Parathyroid adenoma (tissue), 2 donors: ENCODE results near the gene PLCG2.

ENCODE experiments used
- H2AFZ ChIP-seq: fragments of 300-600 bp; sonication (generic); one replicate; pipeline ENCODE4 v1.7.0; 2017; ENCODE audit warnings: antibody characterized with exemption, mild to moderate bottlenecking
- H3K27ac ChIP-seq: fragments of 300-600 bp; sonication (generic); one replicate; pipeline ENCODE4 v1.7.0; 2017
- H3K27me3 ChIP-seq: fragments of 300-600 bp; sonication (generic); one replicate; pipeline ENCODE4 v1.7.0; 2017; ENCODE audit warnings: low read length; ENCODE audit not compliant: control insufficient read depth, insufficient read depth
- H3K36me3 ChIP-seq: fragments of 300-600 bp; sonication (generic); one replicate; pipeline ENCODE4 v1.7.0; 2017; ENCODE audit warnings: low read length; ENCODE audit not compliant: control insufficient read depth, insufficient read depth
- H3K4me1 ChIP-seq: fragments of 300-600 bp; sonication (generic); one replicate; pipeline ENCODE4 v1.7.0; 2017; ENCODE audit warnings: control low read depth
- H3K4me2 ChIP-seq: fragments of 300-600 bp; sonication (generic); one replicate; pipeline ENCODE4 v1.7.0; 2017; ENCODE audit warnings: low read length
- H3K4me3 ChIP-seq: fragments of 300-600 bp; sonication (generic); one replicate; pipeline ENCODE4 v1.7.0; 2017; ENCODE audit warnings: low read depth, low read length
- H3K79me2 ChIP-seq: fragments of 300-600 bp; sonication (generic); one replicate; pipeline ENCODE4 v1.7.0; 2017; ENCODE audit warnings: control low read depth
- H3K9ac ChIP-seq: fragments of 300-600 bp; sonication (generic); one replicate; pipeline ENCODE4 v1.7.0; 2017; ENCODE audit warnings: mild to moderate bottlenecking
- H3K9me3 ChIP-seq: fragments of 300-600 bp; sonication (generic); one replicate; pipeline ENCODE4 v1.7.0; 2017; ENCODE audit warnings: low read length; ENCODE audit not compliant: control insufficient read depth
- CTCF ChIP-seq: fragments of 300-600 bp; sonication (generic); IDR thresholded peaks from one replicate; pipeline ENCODE4 v1.7.0; 2017; ENCODE audit warnings: antibody characterized with exemption, mild to moderate bottlenecking
- donor health status: primary hyperparathyroidism.

Gene PLCG2

GRCh38 chr16:81841722-81842121, 62.6 kb downstream of the PLCG2 start:
- Histone ChIP-seq H2AFZ (no peak overlapping the region), H3K9me3 (no peaks in the 10 kb centered on the region), H3K4me3 (no peak overlapping the region), H3K9ac (no peak overlapping the region), H3K79me2 (no peaks in the 10 kb centered on the region), H3K27ac (no peak overlapping the region), H3K4me2 (no peak overlapping the region), H3K27me3 (no peaks in the 10 kb centered on the region), H3K4me1 (no peaks in the 10 kb centered on the region), H3K36me3 (no peaks in the 10 kb centered on the region)
- no peak for TF ChIP-seq CTCF

- Histone ChIP-seq H3K27ac (no peak overlapping the region), H3K9me3 (no peaks in the 10 kb centered on the region), H3K9ac (no peak overlapping the region), H2AFZ (no peak overlapping the region), H3K79me2 (no peaks in the 10 kb centered on the region), H3K4me3 (no peak overlapping the region), H3K27me3 (no peaks in the 10 kb centered on the region), H3K4me1 (no peaks in the 10 kb centered on the region), H3K36me3 (no peaks in the 10 kb centered on the region), H3K4me2 (no peak overlapping the region)
- TF ChIP-seq CTCF, result no peak
Measured at GRCh38 chr16:81842564-81843242, 63.6 kb downstream of the PLCG2 start.

- Histone ChIP-seq H3K27me3 (no peaks in the 10 kb centered on the region), H3K4me2 (no peak overlapping the region), H3K27ac (no peak overlapping the region), H3K79me2 (no peaks in the 10 kb centered on the region), H3K4me3 (no peak overlapping the region), H3K9ac (no peak overlapping the region), H3K4me1 (no peaks in the 10 kb centered on the region), H2AFZ (no peak overlapping the region), H3K36me3 (no peaks in the 10 kb centered on the region), H3K9me3 (no peaks in the 10 kb centered on the region)
- no peak for TF ChIP-seq CTCF
Measured at GRCh38 chr16:81843243-81843582, 64.1 kb downstream of the PLCG2 start.

GRCh38 chr16:81843683-81844082, 64.6 kb downstream of the PLCG2 start:
- Histone ChIP-seq H3K9ac (no peak overlapping the region), H3K27ac (no peak overlapping the region), H3K9me3 (no peaks in the 10 kb centered on the region), H3K4me3 (no peak overlapping the region), H3K4me2 (no peak overlapping the region), H3K4me1 (no peaks in the 10 kb centered on the region), H2AFZ (no peak overlapping the region), H3K36me3 (no peaks in the 10 kb centered on the region), H3K79me2 (no peaks in the 10 kb centered on the region), H3K27me3 (no peaks in the 10 kb centered on the region)
- TF ChIP-seq CTCF, result no peak

GRCh38 chr16:81846105-81846504, 67.0 kb downstream of the PLCG2 start:
- no peaks in the 10 kb centered on the region for H3K27me3 ChIP-seq
- H3K27ac ChIP-seq, result no peak overlapping the region
- H3K79me2 ChIP-seq, result no peaks in the 10 kb centered on the region
- no peak for TF ChIP-seq CTCF
- H3K36me3 ChIP-seq, result no peaks in the 10 kb centered on the region
- no peaks in the 10 kb centered on the region for H3K9me3 ChIP-seq
- no peak overlapping the region for H2AFZ ChIP-seq
- no peak overlapping the region for H3K4me2 ChIP-seq
- H3K4me3 ChIP-seq, result no peak overlapping the region
- H3K9ac ChIP-seq, result no peak overlapping the region
- no peaks in the 10 kb centered on the region for H3K4me1 ChIP-seq
